ENCODE measurements around the gene CPT1A. TPM values are rescaled to one million over a fixed set of nuclear protein-coding genes. Genes with fewer than 3 reads are reported as not detected.

The CPT1A gene
- total RNA-seq, 1 experiment from 2014 or later: 1.9 TPM

Other genes with a start within 250 kb of the CPT1A start
- not detected in 2 replicates for gene GAL, start 157.4 kb downstream of the CPT1A start, total RNA-seq (2014; rRNA removed; shearing (Covaris generic))
- gene TESMIN, start 90.4 kb downstream of the CPT1A start, total RNA-seq (2014; rRNA removed; shearing (Covaris generic)): 3.6 and 9.5 TPM in 2 replicates
- gene MRPL21, start 61.9 kb upstream of the CPT1A start, total RNA-seq (2014; rRNA removed; shearing (Covaris generic)): 99.9 and 120 TPM in 2 replicates
- gene IGHMBP2, start 62.0 kb upstream of the CPT1A start, total RNA-seq (2014; rRNA removed; shearing (Covaris generic)): 19.1 and 21.3 TPM in 2 replicates
- not detected in 2 replicates for gene MRGPRD, start 139.1 kb upstream of the CPT1A start, total RNA-seq (2014; rRNA removed; shearing (Covaris generic))
- gene MRGPRF, start 171.3 kb upstream of the CPT1A start, total RNA-seq (2014; rRNA removed; shearing (Covaris generic)): 0.18 TPM in 1 of 2 replicates, not detected in the other
- gene TPCN2, start 207.0 kb upstream of the CPT1A start, total RNA-seq (2014; rRNA removed; shearing (Covaris generic)): 13.2 and 17.2 TPM in 2 replicates